Activated T-helper 9 cell treated with anti-CD3 and anti-CD28 coated beads, Interleukin-2, amount 50 U/mL, for 16 hours (primary cell): ENCODE measurements around the gene UXS1.

ENCODE experiments used
- DNase-seq: peaks from one replicate; pipeline ENCODE4 v3.0.0-alpha.2; 2020; ENCODE audit warnings: low read depth

The UXS1 gene

GRCh38 chr2:106129592-106129991, 64.5 kb downstream of the UXS1 start:
- DNase-seq: no peak

DNA sequence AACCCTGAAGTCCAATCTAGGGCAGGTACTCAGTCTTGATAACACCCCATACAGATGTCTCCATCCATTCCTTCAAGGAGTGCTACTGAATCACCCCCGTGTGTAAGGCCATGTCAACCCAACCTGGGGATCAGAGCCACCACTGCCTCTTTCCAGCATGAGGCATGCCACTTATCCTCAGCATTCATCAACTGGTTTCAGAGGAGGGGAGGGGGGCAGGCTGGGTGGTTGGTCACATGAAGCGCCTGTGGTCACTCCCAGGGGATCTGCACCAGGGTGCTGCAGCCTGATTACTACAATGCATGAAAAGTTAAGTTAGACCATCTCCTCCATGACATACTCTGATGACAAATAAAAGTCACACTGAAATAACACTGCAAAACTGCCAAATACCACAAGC, 65.0 kb downstream of the UXS1 start:
- DNase-seq: no peak

DNA sequence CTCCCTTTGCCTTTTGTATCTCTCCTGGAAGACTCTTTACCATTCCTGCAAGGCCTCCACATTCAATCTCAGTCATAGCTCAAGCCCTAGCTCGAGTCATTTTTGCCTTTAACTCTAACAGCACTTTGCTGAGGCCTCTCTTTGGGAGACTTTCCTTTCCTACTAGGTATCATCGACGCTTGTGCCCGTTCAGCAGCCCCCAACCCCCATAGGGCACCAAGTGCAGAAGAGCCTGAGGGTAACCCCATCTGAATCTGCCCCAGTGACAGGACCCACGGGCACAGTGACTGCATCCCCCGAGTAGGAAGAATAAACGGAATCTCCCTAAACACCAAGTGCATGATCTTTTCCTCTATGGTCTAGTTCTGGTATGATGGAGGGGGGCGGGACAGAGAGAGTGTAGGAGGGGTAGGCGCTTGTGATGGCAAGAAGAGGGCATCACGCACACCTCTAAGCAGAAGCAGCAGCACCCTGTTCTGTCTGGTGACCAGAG, 66.3 kb downstream of the UXS1 start:
- no peak for DNase-seq

GRCh38 chr2:106127282-106127771, 66.8 kb downstream of the UXS1 start:
- DNase-seq: no peak

GRCh38 chr2:106126705-106127281, 67.3 kb downstream of the UXS1 start:
- DNase-seq: no peak

- no peak for DNase-seq
These were observed 67.8 kb downstream of the UXS1 start for GRCh38 chr2:106126295-106126694.

DNA sequence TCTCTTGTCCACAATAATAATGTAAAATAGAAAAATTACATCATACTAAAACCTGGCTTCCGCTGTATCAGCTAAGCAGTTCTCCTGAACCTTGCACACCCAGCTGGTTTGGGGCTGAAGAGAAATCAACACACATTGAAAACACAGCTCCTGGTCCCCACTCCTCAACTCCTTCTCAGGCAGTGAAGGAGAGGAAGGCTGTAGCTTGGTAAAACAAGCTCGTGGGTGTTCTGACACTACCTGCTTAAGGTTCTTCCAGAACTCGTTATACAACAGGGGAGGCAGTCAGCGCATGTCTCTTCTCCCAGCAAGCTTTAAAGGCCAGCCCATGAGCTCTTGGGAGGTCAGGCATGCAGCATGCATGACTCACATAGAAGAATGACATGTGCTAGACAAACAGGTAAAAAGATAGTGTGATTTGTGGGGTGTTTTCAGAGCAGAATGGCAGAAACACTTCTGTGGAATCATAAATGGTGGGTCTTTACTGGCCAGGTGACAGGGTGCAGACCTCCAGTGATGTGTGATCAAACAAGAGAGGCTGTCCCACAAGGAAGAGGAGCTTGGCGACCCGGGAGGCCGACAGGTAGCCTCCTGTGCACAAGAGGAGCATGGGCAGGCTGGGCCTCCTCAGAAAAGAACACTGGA, 69.1 kb downstream of the UXS1 start:
- DNase-seq: no peak

- no peak for DNase-seq
These were observed 69.9 kb downstream of the UXS1 start for GRCh38 chr2:106124106-106124756.

DNA sequence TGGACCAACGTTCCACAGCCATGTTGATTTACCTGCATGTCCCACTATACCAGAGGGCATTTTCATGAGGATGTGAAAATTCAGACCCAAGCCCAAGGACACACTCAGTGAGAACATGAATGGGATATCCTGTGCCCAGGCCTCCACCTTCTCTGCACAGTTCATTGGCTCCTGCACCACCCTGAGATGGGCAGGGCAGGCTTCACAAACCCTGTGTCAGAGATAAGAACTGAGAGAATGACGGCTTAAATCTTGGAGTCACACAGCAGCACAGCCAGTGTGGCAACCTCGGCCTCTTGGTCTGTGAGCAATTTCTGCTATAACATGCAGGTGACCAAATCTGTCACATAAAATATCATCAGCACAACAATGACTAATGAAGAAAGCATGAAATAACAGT, 71.9 kb downstream of the UXS1 start:
- DNase-seq: no peak

- no peak for DNase-seq
These were observed 73.7 kb downstream of the UXS1 start for GRCh38 chr2:106120432-106120831.

- no peak for DNase-seq
These were observed 75.0 kb downstream of the UXS1 start for GRCh38 chr2:106119074-106119473.

- no peak for DNase-seq
These were observed 76.0 kb downstream of the UXS1 start for GRCh38 chr2:106117882-106118684.

DNA sequence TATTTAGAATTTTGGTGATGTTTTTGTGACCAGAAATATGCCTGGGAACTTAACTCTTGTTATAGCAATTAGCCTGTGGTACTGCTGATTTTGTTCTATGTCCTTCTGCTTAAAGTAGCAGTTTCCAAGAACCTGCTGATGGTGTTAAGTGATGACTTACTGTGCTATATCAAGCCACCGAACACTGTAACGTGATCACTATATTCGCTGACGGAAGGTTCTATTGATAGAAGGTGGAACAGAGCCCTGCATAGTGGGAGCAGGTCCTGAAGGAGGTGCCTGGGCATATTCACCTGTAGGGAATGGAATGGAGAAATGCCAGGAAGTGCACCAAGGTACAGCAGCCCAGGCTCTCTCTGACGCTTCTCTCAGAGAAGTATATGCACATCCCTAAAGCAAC, 76.8 kb downstream of the UXS1 start:
- DNase-seq: no peak

- no peak for DNase-seq
These were observed 77.9 kb downstream of the UXS1 start for GRCh38 chr2:106116248-106116647.

- DNase-seq: no peak
These were observed 78.4 kb downstream of the UXS1 start for GRCh38 chr2:106115665-106116064.

- no peak for DNase-seq
These were observed 78.9 kb downstream of the UXS1 start for GRCh38 chr2:106115250-106115649.

GRCh38 chr2:106114166-106114565, 79.9 kb downstream of the UXS1 start:
- DNase-seq: no peak

DNA sequence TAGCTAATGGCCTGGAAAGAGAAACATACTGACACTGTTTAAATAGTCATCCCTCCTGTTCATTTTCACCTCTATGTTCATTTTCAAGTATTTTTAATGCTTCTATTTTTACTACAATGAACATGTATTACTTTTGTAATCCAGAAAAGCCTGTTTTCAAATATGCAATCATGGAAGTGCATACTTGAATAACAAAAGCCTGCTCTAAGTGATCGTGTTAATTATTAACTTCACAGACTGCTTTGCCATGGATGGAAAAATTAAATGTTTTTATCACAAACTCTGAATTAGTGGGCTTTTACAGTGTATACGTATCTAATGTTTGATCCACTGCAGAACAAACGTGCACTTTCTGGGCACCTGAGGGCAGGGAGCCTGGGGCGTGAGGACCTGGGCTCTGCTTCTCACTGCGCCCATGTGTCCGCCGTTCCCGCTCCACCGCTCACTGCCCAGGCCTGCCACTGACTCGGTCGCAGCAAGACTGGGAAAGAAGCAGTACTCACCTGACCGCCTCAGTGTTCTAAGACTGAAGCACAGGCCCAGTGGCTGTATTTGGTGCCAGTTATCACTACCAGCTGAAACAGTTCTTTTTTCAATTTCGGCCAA, 80.6 kb downstream of the UXS1 start:
- DNase-seq: no peak

GRCh38 chr2:106111882-106112571, 82.1 kb downstream of the UXS1 start:
- DNase-seq: no peak

GRCh38 chr2:106109675-106110424, 84.3 kb downstream of the UXS1 start:
- DNase-seq: no peak

DNA sequence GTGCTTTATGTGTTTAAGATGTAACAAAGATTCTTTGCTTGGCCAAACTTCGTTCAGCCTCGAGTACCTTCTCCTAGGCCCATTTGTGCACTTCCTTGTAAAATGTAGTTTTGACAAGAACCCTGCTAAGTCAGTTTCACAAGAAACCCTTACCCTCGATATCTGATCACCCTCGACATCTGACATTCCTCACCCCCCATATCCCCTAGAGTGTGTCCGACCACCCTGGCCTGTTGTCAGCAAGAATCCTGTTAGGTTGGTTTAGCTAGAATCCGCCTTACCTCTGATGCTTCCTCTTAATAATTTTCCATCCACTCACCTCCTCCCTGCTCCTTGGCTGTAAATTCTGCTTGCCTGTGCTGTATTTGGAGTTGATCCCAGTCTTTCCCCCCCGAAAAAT, 85.3 kb downstream of the UXS1 start:
- DNase-seq: no peak
